CD4-positive, alpha-beta memory T cell (primary cell): Measurements from ENCODE around the gene CCDC78. TPM values are rescaled to one million over a fixed set of nuclear protein-coding genes. Genes with fewer than 3 reads are reported as not detected.
A peak's percentile ranks its signal among the peaks of the same experiment; 100 is the strongest.

ENCODE experiments used
- CTCF ChIA-PET: fragments of 350-600 bp; sonication (Branson Sonifier 250); formaldehyde crosslinking; loops from one replicate; lab custom pipeline; 2021; ENCODE audit warnings: inconsistent platforms; ENCODE audit not compliant: partially characterized antibody; lab: Charles Lee
- POLR2A ChIA-PET: fragments of 350-600 bp; sonication (Branson Sonifier 250); formaldehyde crosslinking; loops from one replicate; lab custom pipeline; 2021; ENCODE audit not compliant: partially characterized antibody; lab: Charles Lee
- DNase-seq, 5 donors: peaks; one replicate each; pipeline versions ENCODE4 v3.0.0 to v3.0.0-alpha.2; 2020 to 2022; ENCODE audit warnings: mixed read lengths in 1 of 5
- H3K27ac ChIP-seq: one replicate; pipeline ENCODE4 v1.7.0; 2013; ENCODE audit warnings: low read depth, low read length
- H3K27me3 ChIP-seq: 2 replicates; pipeline ENCODE4 v1.7.0; 2013; ENCODE audit warnings: mild to moderate bottlenecking, low read length, moderate library complexity; ENCODE audit not compliant: insufficient read depth
- H3K36me3 ChIP-seq: 2 replicates; pipeline ENCODE4 v1.7.0; 2013; ENCODE audit warnings: mild to moderate bottlenecking, low read length, moderate library complexity; ENCODE audit not compliant: insufficient read depth
- H3K4me1 ChIP-seq: 2 replicates; pipeline ENCODE4 v1.7.0; 2013; ENCODE audit warnings: mild to moderate bottlenecking, low read length, moderate library complexity; ENCODE audit not compliant: insufficient read depth
- H3K4me3 ChIP-seq, 2 donors: one replicate each; pipeline ENCODE4 v1.7.0; 2013; ENCODE audit warnings: low read length in 2 of 2, mild to moderate bottlenecking in 1 of 2
- H3K9me3 ChIP-seq, 2 donors: one replicate each; pipeline ENCODE4 v1.7.0; 2013; ENCODE audit warnings: low read length in 2 of 2, control low read depth in 1 of 2; ENCODE audit not compliant: control insufficient read depth in 1 of 2
- H3K27ac Mint-ChIP-seq, 7 donors: one replicate each; pipeline ENCODE4 v1.8.0; 2020 to 2021; ENCODE audit warnings: mixed read lengths in 7 of 7, mild to moderate bottlenecking in 6 of 7, inconsistent platforms in 3 of 7, moderate library complexity in 3 of 7
- H3K27me3 Mint-ChIP-seq, 2 donors: one replicate each; pipeline ENCODE4 v1.8.0; 2020 to 2021; ENCODE audit warnings: mixed read lengths in 2 of 2
- H3K36me3 Mint-ChIP-seq, 2 donors: one replicate each; pipeline ENCODE4 v1.8.0; 2020 to 2021; ENCODE audit warnings: mixed read lengths in 2 of 2, inconsistent platforms in 1 of 2, mild to moderate bottlenecking in 1 of 2
- H3K4me1 Mint-ChIP-seq, 4 donors: one replicate each; pipeline ENCODE4 v1.8.0; 2020 to 2021; ENCODE audit warnings: mixed read lengths in 4 of 4, mild to moderate bottlenecking in 1 of 4
- H3K4me3 Mint-ChIP-seq, 8 donors: one replicate each; pipeline ENCODE4 v1.8.0; 2020 to 2021; ENCODE audit warnings: mixed read lengths in 8 of 8, mild to moderate bottlenecking in 7 of 8, moderate library complexity in 6 of 8, inconsistent platforms in 3 of 8
- H3K9me3 Mint-ChIP-seq, 8 donors: one replicate each; pipeline ENCODE4 v1.8.0; 2020 to 2021; ENCODE audit warnings: mixed read lengths in 8 of 8, mild to moderate bottlenecking in 5 of 8, inconsistent platforms in 3 of 8, moderate library complexity in 1 of 8
- intact Hi-C: fragments of 100-400 bp; cut with micrococcal nuclease; formaldehyde crosslinking; loops from one replicate; pipeline ENCODE4 v1.15.1; 2023
- polyA plus RNA-seq, 2 donors: library from polyadenylated mRNA; unstranded; fragments of 300-500 nt; fragmentation: Illumina TruSeq; gene quantifications; one replicate each; pipeline ENCODE4 v1.2.3, GENCODE V29; 2021
- total RNA-seq, 2 experiments: library from RNA; stranded (reverse); gene quantifications; one replicate each; pipeline ENCODE4 v1.2.3, GENCODE V29; 2021

CCDC78 gene
- total and polyA plus RNA-seq, 4 experiments from 2014 or later: 4.5 to 5.1 TPM; not detected in 2

DNA sequence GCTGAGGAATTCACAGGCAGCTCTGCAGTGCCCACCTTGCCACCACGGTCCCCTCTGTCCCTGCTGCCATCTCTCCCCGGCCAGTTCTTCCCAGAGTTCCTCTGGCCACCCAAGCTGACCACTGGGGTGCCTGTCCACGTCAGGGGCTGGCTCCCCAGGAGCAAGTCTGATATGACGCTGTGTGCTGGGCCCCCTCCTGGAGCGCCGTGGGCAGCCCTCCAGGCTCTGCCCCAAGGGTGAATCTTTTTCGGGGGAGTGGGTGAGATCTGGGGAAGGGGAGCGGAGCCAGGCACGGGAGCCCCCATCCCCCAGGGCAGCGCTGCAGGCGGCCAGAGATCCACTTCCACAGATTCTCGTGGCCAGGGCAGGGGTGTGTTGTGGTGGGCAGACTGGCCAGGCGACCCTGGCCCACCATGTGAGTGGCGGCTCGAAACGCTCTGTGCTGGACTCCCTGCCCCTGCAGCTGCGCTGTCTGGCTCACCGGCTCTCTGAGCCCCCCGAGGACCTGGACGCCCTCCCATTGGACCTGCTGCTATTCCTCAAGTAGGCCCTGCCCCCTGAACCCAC is 38.0 kb upstream of the CCDC78 start:
- no peak for DNase-seq
- POLR2A ChIA-PET: no interaction called here

DNA sequence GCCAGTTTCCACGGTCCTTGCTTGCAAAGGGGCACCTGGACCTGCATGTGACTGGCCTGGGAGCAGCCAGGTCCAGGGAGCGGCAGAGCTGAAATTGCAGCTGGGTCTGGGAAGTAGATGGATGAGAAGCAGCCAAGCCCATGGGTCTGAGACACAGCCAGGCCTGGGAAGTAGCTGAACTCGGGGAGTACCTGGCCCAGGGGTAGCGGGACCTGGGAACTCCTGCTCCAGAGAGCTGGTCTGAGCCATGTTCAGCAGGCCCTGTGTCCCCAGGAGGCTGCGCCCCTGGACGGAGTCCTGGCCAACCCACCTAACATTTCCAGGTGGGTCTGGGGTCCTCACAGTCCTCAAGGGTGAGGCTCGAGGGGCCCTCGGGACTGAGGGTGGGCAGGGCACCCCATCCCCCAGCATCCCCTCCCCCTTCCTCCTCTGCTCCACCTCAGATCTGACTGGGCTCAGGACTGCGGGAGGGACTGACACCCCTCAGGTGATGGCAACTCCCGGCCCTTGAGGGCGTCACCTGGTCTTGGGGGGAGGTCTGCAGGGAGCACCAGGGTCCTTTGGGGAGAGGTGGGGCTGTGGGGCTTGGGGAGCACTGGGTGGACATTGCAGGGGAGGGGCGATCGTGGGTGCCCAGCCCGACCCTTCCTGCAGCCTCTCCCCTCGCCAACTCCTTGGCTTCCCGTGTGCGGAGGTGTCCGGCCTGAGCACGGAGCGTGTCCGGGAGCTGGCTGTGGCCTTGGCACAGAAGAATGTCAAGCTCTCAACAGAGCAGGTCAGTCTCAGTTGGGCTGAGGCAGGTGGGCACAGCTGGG is 37.3 kb upstream of the CCDC78 start:
- no peaks in the 10 kb centered on the region for H3K4me1 Mint-ChIP-seq
- CTCF ChIA-PET: no interaction called here
- H3K4me3 Mint-ChIP-seq: no peak overlapping the region
- POLR2A ChIA-PET: no interaction called here
- Histone ChIP-seq H3K27me3 (no peaks in the 10 kb centered on the region), H3K4me1 (no peaks in the 10 kb centered on the region), H3K36me3 (no peaks in the 10 kb centered on the region), H3K9me3 (no peaks in the 10 kb centered on the region), H3K4me3 (no peak overlapping the region), H3K27ac (no peak overlapping the region)
- no peaks in the 10 kb centered on the region for H3K36me3 Mint-ChIP-seq
- H3K27ac Mint-ChIP-seq: no peak overlapping the region
- H3K9me3 Mint-ChIP-seq: no peaks in the 10 kb centered on the region
- DNase-seq: no peak
- peaks cover 0 to 1% of the 10 kb centered on the region in 2 donors for H3K27me3 Mint-ChIP-seq
- intact Hi-C loops: no loop called here

More for the DNA sequence above, 38.0 kb upstream of the CCDC78 start:
- intact Hi-C loops: no loop called here
- Histone ChIP-seq H3K4me3 (no peak overlapping the region), H3K27ac (no peak overlapping the region), H3K4me1 (no peaks in the 10 kb centered on the region), H3K9me3 (no peaks in the 10 kb centered on the region), H3K27me3 (no peaks in the 10 kb centered on the region), H3K36me3 (no peaks in the 10 kb centered on the region)
- peaks cover 0 to 1% of the 10 kb centered on the region in 2 donors for H3K27me3 Mint-ChIP-seq
- H3K4me1 Mint-ChIP-seq: no peaks in the 10 kb centered on the region
- H3K9me3 Mint-ChIP-seq: no peaks in the 10 kb centered on the region
- CTCF ChIA-PET: no interaction called here
- H3K36me3 Mint-ChIP-seq: no peaks in the 10 kb centered on the region
- no peak overlapping the region for H3K4me3 Mint-ChIP-seq
- peak overlapping the region in 1 of 7 donors; percentile 79 for H3K27ac Mint-ChIP-seq

DNA sequence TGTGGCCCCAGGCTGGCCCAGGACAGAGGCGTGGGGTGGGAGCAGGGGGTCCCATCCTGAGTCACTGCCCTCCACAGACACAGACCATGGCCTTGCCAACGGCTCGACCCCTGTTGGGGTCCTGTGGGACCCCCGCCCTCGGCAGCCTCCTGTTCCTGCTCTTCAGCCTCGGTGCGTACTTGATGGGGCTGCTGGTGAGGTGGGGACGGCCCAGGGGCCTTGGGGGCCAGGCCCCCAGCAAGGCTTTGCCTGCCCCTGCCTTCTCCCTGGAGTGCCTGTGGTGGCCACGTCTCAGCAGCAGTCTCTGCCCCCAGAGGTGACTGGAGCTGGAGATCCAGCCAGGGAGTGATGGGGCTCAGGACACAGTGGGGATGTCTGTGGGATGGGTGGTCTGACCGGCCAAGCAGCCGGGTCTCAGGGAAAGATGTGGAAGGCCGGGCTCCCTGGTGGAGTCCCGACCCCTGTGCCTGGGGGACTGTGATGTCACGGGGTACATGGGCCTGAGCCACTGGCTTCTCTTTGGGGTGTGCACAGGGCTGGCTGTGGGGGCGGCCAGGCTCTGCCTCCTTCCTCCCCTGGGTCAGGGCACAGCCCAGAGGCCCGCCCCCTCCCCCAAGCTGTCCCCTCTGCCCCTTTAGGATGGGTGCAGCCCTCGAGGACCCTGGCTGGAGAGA is 36.5 kb upstream of the CCDC78 start:
- H3K27ac ChIP-seq: no peak overlapping the region
- DNase-seq: no peak
- H3K4me1 ChIP-seq: no peaks in the 10 kb centered on the region
- peaks cover under 1 to 1% of the 10 kb centered on the region in 2 donors for H3K27me3 Mint-ChIP-seq
- H3K4me3 ChIP-seq: no peak overlapping the region
- no peaks in the 10 kb centered on the region for H3K9me3 Mint-ChIP-seq
- ChIA-PET CTCF (no interaction called here), POLR2A (no interaction called here)
- H3K27me3 ChIP-seq: no peaks in the 10 kb centered on the region
- no peaks in the 10 kb centered on the region for H3K4me1 Mint-ChIP-seq
- intact Hi-C loops: no loop called here
- H3K27ac Mint-ChIP-seq: no peak overlapping the region
- H3K9me3 ChIP-seq: no peaks in the 10 kb centered on the region
- no peaks in the 10 kb centered on the region for H3K36me3 ChIP-seq
- H3K4me3 Mint-ChIP-seq: no peak overlapping the region
- no peaks in the 10 kb centered on the region for H3K36me3 Mint-ChIP-seq

DNA sequence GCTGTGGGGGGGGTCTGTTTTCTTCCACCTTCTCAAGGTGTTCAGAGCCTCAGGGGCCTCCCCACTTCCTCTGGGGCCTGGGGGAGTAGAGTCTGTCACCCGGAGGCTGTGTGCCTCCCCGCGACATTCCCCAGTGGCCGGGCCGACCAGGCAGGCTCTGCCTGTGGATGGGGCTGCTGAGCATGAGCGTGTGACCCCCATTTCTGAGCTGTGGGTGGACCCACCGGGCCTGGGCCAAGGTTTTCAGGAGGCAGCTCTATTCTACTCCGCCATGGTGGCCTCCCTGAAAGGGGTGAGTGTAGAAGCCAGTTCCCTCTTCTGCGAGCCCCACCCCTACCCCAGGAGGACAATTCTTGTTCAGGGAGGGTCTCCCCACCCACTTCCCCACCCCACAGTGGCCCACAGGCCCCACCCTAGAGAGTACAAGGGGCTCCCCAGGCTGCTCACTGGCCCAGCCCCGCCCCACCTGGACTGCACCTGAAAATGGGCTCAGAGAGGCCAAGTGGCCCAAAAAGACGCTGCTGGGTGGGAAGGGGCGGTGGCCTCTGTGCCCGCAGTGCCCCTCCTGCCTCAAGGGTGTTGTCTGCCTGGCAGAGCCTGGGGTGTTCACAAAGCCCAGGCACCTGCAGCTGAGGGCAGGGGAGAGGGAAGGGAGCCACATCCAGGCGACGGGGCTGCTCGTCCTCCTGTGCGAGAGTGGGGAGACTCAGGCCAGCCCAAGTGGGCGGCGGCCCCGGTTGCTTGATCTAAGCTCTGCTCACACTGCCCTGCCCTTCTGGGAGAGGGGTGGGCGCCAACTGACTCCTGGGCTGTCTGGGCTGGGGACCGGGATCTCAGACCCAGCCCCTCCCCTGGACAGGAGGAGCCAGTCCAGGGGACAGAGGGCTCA is 35.6 kb upstream of the CCDC78 start:
- no peaks in the 10 kb centered on the region for H3K9me3 ChIP-seq
- Mint-ChIP-seq H3K4me3 (no peak overlapping the region), H3K9me3 (peaks cover 0 to 2% (median 0%) of the 10 kb centered on the region in 8 donors), H3K27ac (no peak overlapping the region), H3K4me1 (no peaks in the 10 kb centered on the region), H3K36me3 (no peaks in the 10 kb centered on the region), H3K27me3 (peaks cover 3 to 5% of the 10 kb centered on the region in 2 donors)
- POLR2A ChIA-PET: no interaction called here
- no peak overlapping the region for H3K4me3 ChIP-seq
- intact Hi-C loops: no loop called here
- no peaks in the 10 kb centered on the region for H3K36me3 ChIP-seq
- no peaks in the 10 kb centered on the region for H3K27me3 ChIP-seq
- no peak overlapping the region for H3K27ac ChIP-seq
- DNase-seq: no peak
- CTCF ChIA-PET: no interaction called here
- no peaks in the 10 kb centered on the region for H3K4me1 ChIP-seq

DNA sequence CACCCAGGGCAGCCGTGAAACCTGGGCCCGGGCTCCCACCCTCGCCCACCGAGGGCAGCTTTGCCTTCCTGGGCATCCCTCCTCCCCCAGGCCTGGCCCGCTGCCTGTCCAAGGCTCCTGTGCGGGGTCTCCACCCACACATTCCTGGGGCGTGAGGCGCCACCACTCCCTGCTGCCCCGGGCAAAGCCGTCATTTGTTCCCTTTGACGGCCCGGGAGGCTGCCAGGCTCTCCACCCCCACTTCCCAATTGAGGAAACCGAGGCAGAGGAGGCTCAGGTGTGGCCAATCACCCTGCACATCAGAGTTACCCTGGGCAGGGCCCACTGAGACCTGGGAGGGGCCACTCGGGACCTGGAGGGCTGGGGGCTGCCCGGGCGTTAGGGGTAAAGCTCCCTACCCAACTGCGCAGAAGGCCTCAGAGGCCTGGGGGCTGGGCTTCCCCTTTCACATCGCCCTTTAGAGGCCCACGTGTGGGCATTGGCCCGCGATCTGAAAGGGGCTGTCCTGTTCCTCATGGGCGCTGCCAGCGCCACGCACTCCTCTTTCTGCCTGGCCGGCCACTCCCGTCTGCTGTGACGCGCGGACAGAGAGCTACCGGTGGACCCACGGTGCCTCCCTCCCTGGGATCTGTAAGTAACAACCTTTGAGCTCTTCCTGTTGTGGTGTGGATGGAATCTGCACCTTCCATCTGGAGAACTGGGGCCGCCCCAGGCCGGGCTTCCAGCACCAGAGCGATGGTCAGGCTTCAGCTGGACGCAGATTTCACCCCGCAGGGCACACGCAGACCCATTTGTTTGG is 34.5 kb upstream of the CCDC78 start, which contains the start of gene MSLN:
Gene MSLN, plus strand, starts transcription at position 190 of the 799 bp plus-strand sequence. CDS start 1,947 bp downstream, outside the sequence.
- Mint-ChIP-seq H3K27ac (no peak within 1 kb of the TSS), H3K27me3 (peaks cover 6 to 7% of the 10 kb centered on the region in 2 donors), H3K4me1 (no peaks in the 10 kb centered on the region), H3K4me3 (no peak within 1 kb of the TSS), H3K9me3 (peaks cover 0 to 5% (median under 1%) of the 10 kb centered on the region in 8 donors), H3K36me3 (peaks cover 0 to 3% of the 10 kb centered on the region in 2 donors)
- Histone ChIP-seq H3K27ac (no peak within 1 kb of the TSS), H3K4me1 (no peaks in the 10 kb centered on the region), H3K4me3 (no peak within 1 kb of the TSS), H3K27me3 (no peaks in the 10 kb centered on the region), H3K36me3 (no peaks in the 10 kb centered on the region), H3K9me3 (no peaks in the 10 kb centered on the region)
- CTCF ChIA-PET: no interaction called here
- no peak for DNase-seq
- POLR2A ChIA-PET: no interaction called here
- intact Hi-C loops: no loop called here

DNA sequence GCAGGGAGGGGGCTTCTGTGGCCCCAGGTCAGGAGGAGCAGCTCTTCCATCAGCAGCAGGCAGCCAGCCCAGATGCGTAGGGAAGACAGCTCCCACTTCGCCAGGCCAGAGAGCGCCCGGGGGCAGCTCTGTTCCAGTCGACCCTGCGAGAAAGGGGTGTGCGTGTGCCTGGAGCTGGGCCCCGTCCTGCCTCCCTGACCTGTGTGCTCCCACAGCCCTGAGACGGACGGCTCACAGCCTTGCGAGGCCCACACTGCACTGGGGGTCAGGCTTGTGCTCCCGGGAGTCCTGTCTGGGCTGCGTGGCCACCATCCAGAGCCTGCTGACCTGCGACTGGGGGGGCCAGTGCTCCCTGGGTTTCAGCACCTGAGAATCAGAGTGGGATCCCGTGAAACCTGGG is 33.8 kb upstream of the CCDC78 start:
- Histone ChIP-seq H3K27me3 (no peaks in the 10 kb centered on the region), H3K9me3 (no peaks in the 10 kb centered on the region), H3K4me1 (no peaks in the 10 kb centered on the region), H3K4me3 (no peak overlapping the region), H3K36me3 (no peaks in the 10 kb centered on the region), H3K27ac (no peak overlapping the region)
- DNase-seq: no peak
- intact Hi-C loops: no loop called here
- ChIA-PET POLR2A (no interaction called here), CTCF (interaction anchor here (0.6 kb wide), 1 partner anchor 46 kb away, joined by 3 read pairs; no protein-coding TSS in a partner anchor)
- H3K36me3 Mint-ChIP-seq: peaks cover 0 to 3% of the 10 kb centered on the region in 2 donors
- H3K4me1 Mint-ChIP-seq: no peaks in the 10 kb centered on the region
- peaks cover 6 to 7% of the 10 kb centered on the region in 2 donors for H3K27me3 Mint-ChIP-seq
- H3K9me3 Mint-ChIP-seq: peaks cover 0 to 5% (median under 1%) of the 10 kb centered on the region in 8 donors
- H3K27ac Mint-ChIP-seq: no peak overlapping the region
- H3K4me3 Mint-ChIP-seq: no peak overlapping the region
